CD1c-positive myeloid dendritic cell (primary cell): ENCODE data around the gene ATG4B.
"Not testable (repeated sequence)": the region's sequence is repeated elsewhere in the genome, so short reads cannot be mapped to it uniquely, and the experiment has no call there.

Experiments used
- DNase-seq: peaks from one replicate; pipeline ENCODE4 v3.0.0-alpha.2; 2016; ENCODE audit errors: extremely low spot score

ATG4B gene

GRCh38 chr2:241640165-241640795 lies 2.8 kb downstream of the ATG4B start:
- no peak for DNase-seq

- DNase-seq, result peak; percentile 30
Observed at GRCh38 chr2:241641631-241642030, 4.1 kb downstream of the ATG4B start.

GRCh38 chr2:241645056-241645914 lies 7.8 kb downstream of the ATG4B start:
- no peak for DNase-seq

GRCh38 chr2:241645915-241646645 lies 8.6 kb downstream of the ATG4B start:
- no peak for DNase-seq

GRCh38 chr2:241648453-241648852 lies 11.0 kb downstream of the ATG4B start:
- DNase-seq, result no peak

- DNase-seq, result no peak
Observed at GRCh38 chr2:241649404-241649803, 11.9 kb downstream of the ATG4B start.

- no peak for DNase-seq
Observed at GRCh38 chr2:241649927-241650326, 12.4 kb downstream of the ATG4B start.

- DNase-seq, result no peak
Observed at GRCh38 chr2:241652142-241652541, 14.6 kb downstream of the ATG4B start.

- DNase-seq, result no peak
Observed at GRCh38 chr2:241652722-241653121, 15.2 kb downstream of the ATG4B start.

GRCh38 chr2:241653210-241653750 lies 15.8 kb downstream of the ATG4B start:
- DNase-seq, result no peak

- DNase-seq, result no peak
Observed at GRCh38 chr2:241654551-241654950, 17.1 kb downstream of the ATG4B start.

GRCh38 chr2:241655516-241656189 lies 18.2 kb downstream of the ATG4B start:
- no peak for DNase-seq

GRCh38 chr2:241656190-241656741 lies 18.8 kb downstream of the ATG4B start:
- DNase-seq, result no peak

GRCh38 chr2:241657786-241658254 lies 20.3 kb downstream of the ATG4B start:
- peak; percentile 38 for DNase-seq

- peak; percentile 39 for DNase-seq
Observed at GRCh38 chr2:241658296-241658695, 20.8 kb downstream of the ATG4B start.

GRCh38 chr2:241659150-241659739 lies 21.8 kb downstream of the ATG4B start:
- peak; percentile 43 for DNase-seq

GRCh38 chr2:241660593-241661213 lies 23.2 kb downstream of the ATG4B start:
- DNase-seq, result no peak

GRCh38 chr2:241662731-241663130 lies 25.2 kb downstream of the ATG4B start:
- not testable (repeated sequence) for DNase-seq

GRCh38 chr2:241665731-241666440 lies 28.4 kb downstream of the ATG4B start:
- no peak for DNase-seq
